ENCODE results near the gene ABLIM2.
"Not testable (repeated sequence)": the region's sequence is repeated elsewhere in the genome, so short reads cannot be mapped to it uniquely, and the experiment has no call there.

The ABLIM2 gene

DNA sequence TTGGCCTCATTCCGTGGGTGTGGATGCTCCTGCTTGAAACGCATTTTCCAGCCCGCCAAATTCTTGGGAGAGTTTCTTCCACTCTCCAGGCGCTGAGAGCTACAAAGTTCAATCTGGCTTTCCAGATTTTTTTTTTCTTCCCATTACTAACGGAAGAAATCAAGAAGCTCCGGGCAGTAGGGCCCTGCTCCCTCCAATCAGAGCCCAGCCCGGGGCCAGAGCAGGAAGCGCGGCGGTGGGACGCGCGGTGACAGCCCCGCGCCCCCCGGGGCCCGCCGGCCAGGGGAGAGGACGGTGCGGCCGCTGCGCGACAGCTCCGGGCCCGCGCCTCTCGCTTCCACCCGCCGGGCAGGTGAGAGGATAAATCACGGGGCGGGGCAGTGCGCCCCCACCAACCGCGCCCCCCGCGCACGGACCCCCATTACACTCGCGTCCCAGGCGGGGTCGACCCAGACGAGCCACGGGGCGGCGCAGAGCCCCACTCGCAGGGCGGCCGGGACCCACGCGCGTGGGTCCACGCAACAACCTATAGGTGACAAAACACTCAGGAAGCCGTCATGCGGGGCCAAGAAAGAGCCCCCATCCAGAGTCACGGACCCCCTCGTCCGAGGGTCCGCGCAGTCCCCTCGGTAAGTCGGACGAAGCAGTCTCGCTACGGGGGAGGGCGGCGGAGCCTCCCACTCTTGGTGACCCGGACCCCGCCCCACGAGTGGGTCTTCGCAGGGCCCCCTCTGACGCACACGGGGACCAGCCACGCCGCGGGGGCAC lies 219.8 kb downstream of the ABLIM2 start:
- no peak for DNase-seq (ENCODE audit: low read depth)

DNA sequence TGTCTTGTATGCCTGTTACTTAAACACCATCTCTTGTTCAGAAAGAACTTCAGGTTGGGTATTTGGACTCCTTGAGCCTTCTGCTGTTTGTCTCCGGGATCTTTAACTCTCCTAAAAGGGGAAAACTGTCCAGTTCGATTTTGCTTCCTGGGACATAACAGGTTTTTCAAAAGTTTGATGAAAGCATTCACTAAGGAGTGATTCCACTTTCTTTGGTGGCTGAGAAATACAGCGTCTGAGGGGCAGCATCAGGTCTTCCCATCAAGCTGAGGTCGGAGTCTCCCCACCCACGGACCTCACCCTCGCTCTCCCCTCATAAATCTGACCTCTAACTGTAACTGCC lies 220.4 kb downstream of the ABLIM2 start:
- no peak for DNase-seq (ENCODE audit: low read depth)

DNA sequence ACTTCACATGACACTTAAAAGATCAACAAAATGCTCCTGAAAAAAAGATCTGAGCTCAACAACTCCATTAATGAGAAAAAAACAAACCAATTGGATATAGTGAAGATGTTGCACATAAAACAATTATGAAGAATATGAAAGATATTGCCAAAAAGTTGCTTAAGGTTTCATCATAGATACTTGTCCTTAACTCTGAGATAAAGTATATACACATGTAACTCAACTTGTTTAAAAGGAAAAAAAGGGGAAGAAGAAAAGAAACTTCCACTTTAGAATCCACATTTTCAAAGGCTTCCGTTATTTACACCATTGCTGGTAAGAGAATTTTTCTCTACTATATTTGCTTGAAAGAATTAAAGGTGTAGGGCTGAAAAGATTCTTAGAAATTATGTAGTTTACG lies 221.6 kb downstream of the ABLIM2 start:
- no peak for DNase-seq (ENCODE audit: low read depth)

DNA sequence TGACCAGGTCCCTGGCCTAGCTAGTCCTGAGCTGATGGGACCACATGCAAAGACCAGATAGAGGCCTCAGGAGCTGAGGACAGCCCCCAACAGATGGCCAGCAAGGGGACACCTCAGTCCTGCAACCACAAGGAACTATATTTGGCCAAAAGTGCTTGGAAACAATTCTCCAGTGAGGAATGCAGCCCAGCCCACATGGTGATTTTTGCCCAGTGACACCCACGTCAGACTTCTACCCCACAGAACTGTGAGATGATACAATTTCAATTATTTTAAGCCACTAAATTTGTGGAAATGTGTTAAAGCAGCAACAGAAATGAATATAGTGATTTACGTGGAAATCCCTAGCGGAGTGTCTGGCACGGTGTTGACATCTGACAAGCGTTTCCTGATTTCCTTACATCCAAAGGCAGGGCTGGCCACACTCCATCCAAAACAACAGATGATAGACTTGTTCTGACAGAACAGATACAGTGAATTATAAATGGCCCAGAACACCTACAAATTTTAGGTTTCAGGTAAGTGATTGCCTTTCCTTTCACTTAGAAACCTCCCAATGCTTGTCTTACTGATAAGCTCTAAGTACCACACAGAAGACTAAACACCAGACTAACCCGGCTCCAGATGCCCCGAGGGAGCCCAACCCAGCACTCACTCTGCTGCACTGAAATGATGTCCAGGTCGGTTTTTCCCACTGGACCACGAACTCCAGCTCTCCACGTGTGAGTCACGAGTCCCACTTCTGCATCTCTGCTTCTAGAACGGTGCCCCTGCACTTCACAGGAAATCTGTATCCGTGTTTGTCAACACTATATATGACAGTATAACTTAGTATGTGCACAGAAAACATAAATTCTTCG lies 224.7 kb downstream of the ABLIM2 start:
- DNase-seq (ENCODE audit: low read depth): no peak

DNA sequence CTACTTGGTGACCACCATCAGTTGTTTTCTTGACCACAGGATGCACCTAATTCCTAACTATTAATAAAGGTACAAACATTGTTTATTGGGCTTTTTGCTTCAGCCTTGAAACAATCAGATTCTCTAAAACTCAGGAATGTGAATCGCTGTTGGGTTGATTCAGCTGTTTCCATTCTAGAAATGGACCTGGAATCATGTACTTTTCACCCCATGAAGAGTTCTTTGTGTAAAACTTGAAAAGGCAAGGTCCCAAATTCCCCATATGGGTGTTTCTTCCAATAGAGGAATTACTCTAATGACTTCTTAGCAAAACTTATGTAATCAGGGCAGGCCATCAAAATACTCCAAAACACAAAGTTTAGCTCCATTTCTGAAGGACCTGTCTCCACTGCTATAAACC lies 226.3 kb downstream of the ABLIM2 start:
- DNase-seq (ENCODE audit: low read depth): no peak

DNA sequence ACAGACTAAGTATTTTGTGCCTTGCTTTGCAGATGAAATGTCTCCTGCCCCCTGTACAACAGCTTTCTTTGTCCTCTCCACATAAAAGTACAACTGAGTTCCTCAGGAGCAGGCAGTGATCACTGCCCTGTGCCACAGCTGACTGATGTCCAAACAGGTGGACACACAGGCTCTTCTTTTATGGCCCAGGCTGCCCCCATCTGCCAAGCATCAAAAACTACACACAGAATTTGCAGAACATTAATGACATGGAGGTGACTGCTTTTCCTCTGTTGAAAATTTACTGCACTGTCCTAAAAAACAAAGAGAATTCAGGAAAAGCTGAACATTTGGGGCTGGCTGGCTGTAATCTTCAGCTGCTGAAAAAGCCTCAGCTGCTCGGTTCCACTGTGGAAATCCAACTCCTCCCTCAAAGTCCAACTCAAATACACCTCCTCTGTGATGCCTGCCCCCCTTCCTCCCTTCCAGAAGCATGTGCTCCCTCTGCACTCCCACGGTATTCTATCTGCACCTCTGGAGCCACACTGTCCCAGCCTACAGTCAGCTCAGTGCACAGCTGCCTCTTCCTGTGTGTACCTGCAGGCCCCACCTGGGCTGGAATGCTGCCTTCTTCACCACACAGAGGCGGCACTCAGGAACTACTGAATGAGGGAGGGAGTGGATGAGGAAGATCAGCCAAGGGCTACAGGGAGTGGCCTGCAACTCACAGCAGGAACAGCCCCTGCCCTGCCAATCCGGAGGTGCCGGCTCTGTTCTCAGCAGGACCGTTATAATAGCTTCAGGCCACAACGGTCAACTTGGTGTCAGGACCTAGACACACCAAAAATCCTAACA lies 229.3 kb downstream of the ABLIM2 start:
- DNase-seq (ENCODE audit: low read depth): no peak

DNA sequence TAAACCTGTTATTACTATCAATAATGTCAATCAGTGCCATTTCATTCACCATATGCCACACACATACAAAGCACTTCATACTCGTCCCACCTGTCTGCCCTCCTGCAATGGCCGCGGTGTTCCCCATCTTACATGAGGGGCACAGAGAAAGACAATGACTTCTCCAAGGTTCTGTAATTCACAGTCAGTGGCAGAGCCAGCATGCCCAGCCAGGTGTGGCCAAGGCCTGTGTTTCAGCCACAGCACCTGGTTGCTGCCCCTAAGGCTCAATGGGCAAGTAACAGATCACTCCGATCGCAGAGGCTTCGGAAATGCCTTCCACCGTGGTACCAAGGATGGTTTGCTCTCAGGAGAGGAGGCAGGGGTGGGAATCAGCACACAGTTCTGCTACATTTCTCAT lies 229.9 kb downstream of the ABLIM2 start:
- no peak for DNase-seq (ENCODE audit: low read depth)

DNA sequence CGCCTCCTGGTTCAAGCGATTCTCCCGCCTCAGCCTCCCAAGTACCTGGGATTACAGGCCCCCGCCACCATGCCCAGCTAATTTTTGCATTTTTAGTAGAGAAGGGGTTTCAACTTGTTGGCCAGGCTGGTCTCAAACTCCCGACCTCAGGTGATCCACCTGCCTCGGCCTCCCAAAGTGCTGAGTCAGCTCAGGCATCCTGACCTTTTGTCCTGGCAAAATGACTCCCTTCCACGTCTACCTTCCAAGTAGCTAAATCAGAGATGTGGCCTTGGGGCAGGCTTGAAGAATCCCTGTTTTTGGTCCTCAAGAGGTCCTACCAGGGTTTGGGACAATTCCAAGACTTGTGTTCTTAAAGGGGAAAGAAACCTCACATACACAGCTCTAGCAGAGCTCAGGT lies 231.8 kb downstream of the ABLIM2 start:
- no peak for DNase-seq (ENCODE audit: low read depth)

DNA sequence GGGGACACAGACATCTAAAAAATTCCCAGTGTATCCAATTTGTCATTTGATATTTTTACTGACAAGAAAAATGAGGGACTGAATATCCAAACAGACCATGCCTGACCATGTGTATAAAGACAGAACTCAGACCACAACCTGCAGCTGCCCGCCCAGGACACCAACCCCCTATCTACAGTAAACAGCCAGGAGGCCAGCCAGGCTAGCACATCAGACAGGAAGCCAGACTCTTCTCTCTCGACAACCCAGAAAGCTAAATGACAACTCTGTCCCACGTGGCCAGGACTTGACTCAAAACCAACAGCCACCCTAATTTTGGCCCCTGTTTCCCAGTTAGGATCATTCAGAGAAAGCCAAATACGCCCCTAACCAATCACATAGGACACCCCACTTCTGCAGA lies 234.0 kb downstream of the ABLIM2 start:
- DNase-seq (ENCODE audit: low read depth): no peak

DNA sequence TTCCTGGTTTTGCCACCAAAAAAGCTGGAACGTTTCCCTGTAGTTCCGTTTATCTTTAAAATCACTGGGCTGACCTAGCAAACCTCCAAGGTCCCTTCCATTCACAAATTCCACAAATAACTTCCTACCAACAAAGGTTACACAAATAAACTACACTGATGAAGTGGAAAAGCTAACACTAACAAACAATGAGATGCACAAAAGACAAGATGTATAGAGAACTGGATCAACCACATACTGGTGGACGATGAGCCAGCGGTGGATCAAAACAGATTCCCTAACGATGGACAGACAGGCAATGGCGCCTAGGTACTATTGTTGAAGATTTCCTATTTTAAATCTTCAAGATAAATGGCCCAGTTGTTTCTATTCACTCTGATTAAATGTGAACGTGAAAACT lies 234.4 kb downstream of the ABLIM2 start:
- DNase-seq (ENCODE audit: low read depth): no peak

DNA sequence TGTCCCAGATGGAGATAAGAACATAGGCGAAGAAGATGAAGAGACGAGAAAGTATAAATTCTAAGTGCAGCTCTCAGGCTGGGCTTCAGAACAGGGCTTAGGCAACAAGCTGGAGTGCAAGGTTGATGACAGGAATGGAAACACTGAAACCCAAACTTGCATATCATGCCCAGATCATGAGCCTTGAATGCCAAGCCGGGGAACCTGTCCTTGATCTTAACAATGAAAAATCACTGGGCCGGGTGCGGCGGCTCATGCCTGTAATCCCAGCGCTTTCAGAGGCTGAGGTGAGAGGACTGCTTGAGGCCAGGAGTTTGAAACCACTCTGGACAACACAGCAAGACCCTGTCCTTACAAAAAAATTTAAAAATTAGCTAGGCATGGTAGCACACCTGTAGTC lies 236.1 kb downstream of the ABLIM2 start:
- DNase-seq (ENCODE audit: low read depth): no peak

DNA sequence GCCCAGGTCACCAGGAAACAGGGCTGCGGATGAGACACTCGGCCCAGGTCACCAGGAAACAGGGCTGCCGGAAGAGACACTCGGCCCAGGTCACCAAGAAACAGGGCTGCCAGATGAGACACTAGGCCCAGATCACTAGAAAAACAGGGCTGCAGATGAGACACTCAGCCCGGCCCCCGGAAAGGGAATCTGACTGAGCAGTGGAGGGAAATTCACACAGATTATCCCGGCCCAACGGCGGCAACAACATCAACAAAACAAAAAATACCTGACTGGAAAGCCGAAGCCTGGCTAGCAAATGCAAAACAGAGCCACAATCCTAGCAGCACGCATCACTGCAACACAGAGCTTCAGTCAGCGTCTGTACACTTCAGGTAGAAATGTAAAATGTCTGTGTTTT lies 239.6 kb downstream of the ABLIM2 start:
- no peak for DNase-seq (ENCODE audit: low read depth)

DNA sequence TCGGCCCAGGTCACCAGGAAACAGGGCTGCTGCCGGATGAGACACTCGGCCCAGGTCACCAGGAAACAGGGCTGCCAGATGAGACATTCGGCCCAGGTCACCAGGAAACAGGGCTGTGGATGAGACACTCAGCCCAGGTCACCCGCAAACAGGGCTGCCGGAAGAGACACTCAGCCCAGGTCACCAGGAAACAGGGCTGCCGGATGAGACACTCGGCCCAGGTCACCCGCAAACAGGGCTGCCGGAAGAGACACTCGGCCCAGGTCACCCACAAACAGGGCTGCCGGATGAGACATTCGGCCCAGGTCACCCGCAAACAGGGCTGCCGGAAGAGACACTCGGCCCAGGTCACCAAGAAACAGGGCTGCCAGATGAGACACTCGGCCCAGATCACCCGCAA lies 240.4 kb downstream of the ABLIM2 start:
- DNase-seq (ENCODE audit: low read depth): not testable (repeated sequence)

DNA sequence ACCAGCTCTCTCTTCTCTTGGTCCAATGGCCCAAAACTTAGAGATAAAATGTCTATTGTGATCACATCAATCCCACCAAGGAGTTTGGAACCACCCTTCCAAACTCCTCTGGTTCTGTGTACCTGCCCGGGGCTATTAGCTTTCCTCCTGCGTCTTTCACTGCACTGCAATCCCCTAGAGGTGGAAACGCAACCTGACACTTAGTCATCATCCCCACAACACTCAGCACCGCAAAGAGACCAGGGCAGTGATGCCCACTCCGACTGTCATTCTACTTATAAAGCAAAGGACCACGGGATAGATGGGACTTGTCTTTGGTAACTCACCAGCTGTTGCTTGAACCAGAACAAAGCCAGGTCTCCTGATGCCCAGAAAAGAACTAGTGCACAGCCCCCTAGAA lies 240.9 kb downstream of the ABLIM2 start:
- no peak for DNase-seq (ENCODE audit: low read depth)

DNA sequence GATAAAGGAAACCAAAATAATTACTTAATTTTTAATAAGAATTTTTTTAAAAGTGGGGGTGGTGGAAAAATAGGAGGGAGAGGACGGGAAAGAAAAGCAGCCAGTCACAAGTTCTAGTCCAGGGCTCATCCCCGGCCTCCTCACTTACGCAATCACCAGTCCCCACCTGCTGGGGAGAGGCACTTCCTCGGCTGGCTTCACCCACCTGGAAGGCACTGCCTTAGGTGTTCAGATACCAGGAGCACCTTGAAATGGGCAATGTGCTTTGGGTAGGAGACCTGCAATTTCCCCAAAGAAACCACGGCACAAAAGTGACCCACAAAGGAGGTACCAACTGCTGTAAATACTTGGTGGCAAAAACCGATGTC lies 242.8 kb downstream of the ABLIM2 start:
- no peak for DNase-seq (ENCODE audit: low read depth)
